ENCODE measurements around the gene PPP4R2. TPM values are rescaled to one million over a fixed set of nuclear protein-coding genes. Genes with fewer than 3 reads are reported as not detected.

Gene PPP4R2
- total RNA-seq, 3 donors from 2014 or later = 71.5 to 77.5 (median 75.3) TPM

- Histone ChIP-seq H3K9me3 (no peaks in the 10 kb centered on the region), H3K4me3 (no peak overlapping the region), H3K36me3 (ENCODE audit: low read depth) (no peaks in the 10 kb centered on the region), H3K4me1 (ENCODE audit: low read depth) (peaks cover 31% of the 10 kb centered on the region)
- TF ChIP-seq CTCF (IDR thresholded peaks at IDR 0.05) = no peak
- intact Hi-C loops (cut with DNase I, micrococcal nuclease) = no loop called here
- no peak for ATAC-seq
- DNase-seq = no peak
Measured at GRCh38 chr3:73049319-73049718, 52.7 kb downstream of the PPP4R2 start.

- TF ChIP-seq CTCF (IDR thresholded peaks at IDR 0.05) = no peak
- ATAC-seq = peak; percentile 91
- Histone ChIP-seq H3K36me3 (ENCODE audit: low read depth) (no peaks in the 10 kb centered on the region), H3K9me3 (no peaks in the 10 kb centered on the region), H3K4me3 (no peak overlapping the region), H3K4me1 (ENCODE audit: low read depth) (peaks cover 31% of the 10 kb centered on the region)
- no peak for DNase-seq
- intact Hi-C loops (cut with DNase I, micrococcal nuclease) = loop anchor here in 1 of 2 donors (10.0 kb wide), 1 partner anchor 108 kb away; no protein-coding TSS in a partner anchor
Measured at GRCh38 chr3:73052857-73053256, 56.2 kb downstream of the PPP4R2 start.

GRCh38 chr3:73055583-73055982 lies 59.0 kb downstream of the PPP4R2 start:
- ATAC-seq = peak; percentile 22
- Histone ChIP-seq H3K4me3 (no peak overlapping the region), H3K36me3 (ENCODE audit: low read depth) (no peaks in the 10 kb centered on the region), H3K9me3 (no peaks in the 10 kb centered on the region), H3K4me1 (ENCODE audit: low read depth) (peaks cover 23% of the 10 kb centered on the region)
- intact Hi-C loops (cut with DNase I, micrococcal nuclease) = loop anchor here (2.0 to 10.0 kb wide), 2 partner anchors 111 to 115 kb away; no protein-coding TSS in a partner anchor
- DNase-seq = no peak
- TF ChIP-seq CTCF (IDR thresholded peaks at IDR 0.05) = no peak

- no peaks in the 10 kb centered on the region for H3K36me3 ChIP-seq (ENCODE audit: low read depth)
- DNase-seq = no peak
- intact Hi-C loops (cut with DNase I, micrococcal nuclease) = loop anchor here in 1 of 2 donors (10.0 kb wide), 1 partner anchor 111 kb away; no protein-coding TSS in a partner anchor
- H3K9me3 ChIP-seq = no peaks in the 10 kb centered on the region
- peaks cover 23% of the 10 kb centered on the region for H3K4me1 ChIP-seq (ENCODE audit: low read depth)
- TF ChIP-seq CTCF (IDR thresholded peaks at IDR 0.05) = peak; percentile 11
- no peak overlapping the region for H3K4me3 ChIP-seq
- peak; percentile 52 for ATAC-seq
Measured at GRCh38 chr3:73056014-73056844, 59.6 kb downstream of the PPP4R2 start.

- H3K4me1 ChIP-seq (ENCODE audit: low read depth) = peaks cover 23% of the 10 kb centered on the region
- ATAC-seq = no peak
- no peak for DNase-seq
- intact Hi-C loops (cut with DNase I, micrococcal nuclease) = loop anchor here in 1 of 2 donors (10.0 kb wide), 1 partner anchor 112 kb away; no protein-coding TSS in a partner anchor
- no peak for TF ChIP-seq CTCF (IDR thresholded peaks at IDR 0.05)
- no peaks in the 10 kb centered on the region for H3K9me3 ChIP-seq
- no peaks in the 10 kb centered on the region for H3K36me3 ChIP-seq (ENCODE audit: low read depth)
- H3K4me3 ChIP-seq = no peak overlapping the region
Measured at GRCh38 chr3:73056845-73057150, 60.2 kb downstream of the PPP4R2 start.

Data from mucosa of descending colon (tissue), 3 donors.